Stimulated activated CD8-positive, alpha-beta memory T cell treated with anti-CD3 and anti-CD28 coated beads, Interleukin-4, amount 100 ng/mL, for 24 hours (primary cell): ENCODE measurements around the gene C11orf58.

Source experiments
- DNase-seq: peaks from one replicate; pipeline ENCODE4 v3.0.0-alpha.2; 2020; ENCODE audit warnings: low read depth

Gene C11orf58

GRCh38 chr11:16738193-16738946 lies at the start of gene C11orf58:
TSS of gene C11orf58 (plus strand) at chr11:16738647. CDS start at chr11:16738779, 132 bp downstream.
- DNase-seq, result peak; percentile 90

DNA sequence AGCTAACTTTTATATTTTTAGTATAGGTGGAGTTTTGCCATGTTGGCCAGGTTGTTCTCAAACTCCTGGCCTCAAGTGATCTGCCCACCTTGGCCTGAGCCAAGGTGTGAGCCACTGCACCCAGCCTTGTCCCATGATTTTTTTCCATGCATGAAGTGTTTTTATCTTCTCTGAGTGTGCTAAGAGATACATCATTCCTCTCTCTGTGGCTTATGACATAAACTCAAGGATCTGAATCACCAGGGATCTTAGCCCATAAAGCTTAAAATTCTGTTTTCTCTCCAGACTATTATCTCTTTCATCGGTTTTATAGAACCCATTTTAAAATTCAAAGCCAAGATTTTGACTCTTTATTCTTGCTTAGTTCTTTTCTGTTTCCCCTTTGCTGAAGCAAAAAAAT lies 48.4 kb upstream of the C11orf58 start:
- no peak for DNase-seq

GRCh38 chr11:16703795-16704194 lies 34.7 kb upstream of the C11orf58 start:
- no peak for DNase-seq

- no peak for DNase-seq
Observed at GRCh38 chr11:16713594-16713993, 24.9 kb upstream of the C11orf58 start.

GRCh38 chr11:16722581-16723344 lies 15.7 kb upstream of the C11orf58 start:
- DNase-seq, result no peak

DNA sequence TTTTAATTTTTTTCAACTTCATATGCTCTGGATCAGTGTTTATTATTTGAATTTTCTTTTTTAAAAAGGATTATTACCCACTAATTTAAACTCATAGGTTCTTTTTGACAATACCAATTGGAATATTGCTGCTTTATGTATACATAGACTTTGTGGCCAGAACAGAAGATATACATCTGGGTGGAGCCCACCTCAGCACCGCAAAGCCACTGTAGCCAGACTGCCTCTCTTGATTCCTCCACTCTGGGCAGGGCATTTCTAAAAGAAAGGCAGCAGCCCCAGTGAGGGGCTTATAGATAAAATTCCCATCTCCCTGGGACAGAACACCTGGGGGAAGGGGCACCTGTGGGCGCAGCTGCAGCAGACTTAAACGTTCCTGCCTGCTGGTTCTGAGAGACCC lies 10.6 kb upstream of the C11orf58 start:
- no peak for DNase-seq

- DNase-seq, result no peak
Observed at GRCh38 chr11:16737818-16738192, 642 bp upstream of the C11orf58 start.

DNA sequence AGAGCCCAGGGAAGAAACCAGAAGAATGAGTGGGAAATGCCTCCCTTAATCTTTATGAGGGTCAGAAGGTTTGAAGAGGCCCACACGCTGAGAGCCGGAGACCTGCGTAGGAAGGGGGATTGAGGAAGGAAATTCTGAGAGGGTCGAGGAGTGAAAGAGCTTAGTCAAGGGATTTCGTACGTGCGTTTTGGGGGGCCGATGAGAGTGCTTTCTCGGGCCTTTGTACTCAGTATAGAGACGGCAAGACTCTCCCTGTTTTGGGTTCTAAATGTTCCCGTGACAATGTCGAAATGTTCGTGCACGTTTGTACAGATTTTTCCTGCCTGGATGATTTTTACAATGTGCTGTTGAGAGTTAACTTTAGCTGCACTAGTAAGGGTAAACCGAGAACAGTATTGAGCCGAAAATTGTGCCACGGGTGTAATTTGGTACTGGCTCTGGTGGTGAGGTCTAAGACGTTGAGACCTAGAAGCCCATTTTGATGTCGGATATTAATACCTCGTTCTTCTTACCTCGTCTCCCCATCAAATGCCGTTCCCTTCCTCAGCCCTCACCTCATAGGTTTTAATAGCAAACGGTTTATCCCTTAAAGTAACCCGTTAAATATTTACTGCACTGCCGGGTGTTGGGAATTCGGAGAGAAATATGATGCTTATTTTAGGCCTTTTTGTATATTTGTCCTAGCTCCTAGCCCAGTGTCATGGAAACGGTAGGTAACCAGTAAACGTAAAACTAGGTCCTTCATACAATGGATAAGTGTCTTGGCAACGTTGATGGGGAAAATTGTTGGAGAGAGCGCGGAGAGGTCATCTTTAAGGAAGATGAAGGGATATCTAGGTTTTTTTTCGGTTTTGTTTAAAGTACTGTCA lies 734 bp downstream of the C11orf58 start:
- DNase-seq, result no peak

- no peak for DNase-seq
Observed at GRCh38 chr11:16741473-16741872, 3.0 kb downstream of the C11orf58 start.

- no peak for DNase-seq
Observed at GRCh38 chr11:16743478-16743877, 5.0 kb downstream of the C11orf58 start.

- DNase-seq, result no peak
Observed at GRCh38 chr11:16744128-16744725, 5.8 kb downstream of the C11orf58 start.

GRCh38 chr11:16745950-16746605 lies 7.6 kb downstream of the C11orf58 start:
- DNase-seq, result no peak

GRCh38 chr11:16749092-16749491 lies 10.6 kb downstream of the C11orf58 start:
- no peak for DNase-seq

GRCh38 chr11:16749666-16750065 lies 11.2 kb downstream of the C11orf58 start:
- DNase-seq, result no peak

- DNase-seq, result no peak
Observed at GRCh38 chr11:16750417-16750816, 12.0 kb downstream of the C11orf58 start.

GRCh38 chr11:16758382-16759024 lies 20.1 kb downstream of the C11orf58 start:
- no peak for DNase-seq

- no peak for DNase-seq
Observed at GRCh38 chr11:16759857-16760508, 21.5 kb downstream of the C11orf58 start.

DNA sequence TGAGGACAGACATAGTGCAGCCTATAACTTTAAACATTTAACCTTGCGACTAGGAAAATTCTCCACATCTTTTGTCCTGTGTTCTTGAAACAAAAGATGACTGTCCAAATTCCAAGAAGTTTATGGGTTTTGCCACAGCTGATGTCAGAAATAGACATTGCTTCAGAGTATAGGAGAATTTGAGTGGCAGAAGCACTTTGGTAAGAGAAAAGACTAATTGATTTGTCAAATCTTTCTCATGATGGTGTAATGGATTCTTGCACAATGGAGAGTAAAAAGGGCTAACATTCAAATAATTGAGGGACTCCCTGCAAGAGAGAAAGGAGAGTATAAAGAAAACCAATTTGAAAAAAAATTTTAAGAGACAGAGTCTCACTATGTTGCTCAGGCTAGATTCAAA lies 25.3 kb downstream of the C11orf58 start:
- DNase-seq, result no peak

- no peak for DNase-seq
Observed at GRCh38 chr11:16764888-16765287, 26.4 kb downstream of the C11orf58 start.

DNA sequence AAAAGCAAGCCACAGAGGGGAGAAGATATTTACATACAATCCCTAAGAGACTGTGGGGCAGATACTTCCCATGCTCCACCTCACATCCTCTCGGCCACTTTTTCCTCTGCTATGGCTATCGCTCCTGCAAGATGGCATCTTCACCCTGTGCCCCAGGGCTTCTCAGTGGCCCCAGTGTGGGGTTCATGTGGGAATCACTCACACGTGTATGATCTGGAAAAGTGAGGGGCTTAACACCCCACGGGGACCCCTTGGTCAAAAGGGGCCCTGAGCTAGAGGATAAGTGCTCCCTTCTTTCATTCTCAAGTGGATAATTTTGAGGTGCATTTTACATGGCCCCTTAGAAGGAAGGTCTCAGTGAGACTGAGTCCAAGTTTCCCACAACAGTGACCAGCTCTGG lies 28.7 kb downstream of the C11orf58 start:
- no peak for DNase-seq

DNA sequence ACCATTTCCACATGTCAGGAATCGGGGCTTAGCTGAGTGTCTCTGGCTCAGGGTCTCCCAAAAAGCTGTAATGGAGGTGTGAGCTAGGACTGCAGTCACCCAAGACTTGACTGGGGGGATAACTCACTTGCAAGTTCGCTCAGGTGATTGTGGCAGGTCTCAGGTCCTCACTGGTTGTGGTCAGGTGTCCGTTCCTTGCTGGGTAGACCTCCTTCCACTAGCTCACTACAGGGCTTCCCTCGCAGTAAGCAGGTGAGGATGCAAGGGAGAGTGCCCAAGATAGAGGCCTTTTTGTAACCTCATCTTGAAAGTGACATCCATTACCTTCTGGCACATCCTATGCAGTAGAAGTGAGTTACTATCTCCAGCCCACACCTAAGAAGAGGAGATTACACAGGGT lies 29.5 kb downstream of the C11orf58 start:
- DNase-seq, result no peak
